Keratinocyte (primary cell): ENCODE data around the gene BMPR1B. TPM values are rescaled to one million over a fixed set of nuclear protein-coding genes. Genes with fewer than 3 reads are reported as not detected.

Source experiments
- DNase-seq: peaks from one replicate; pipeline ENCODE4 v3.0.0-alpha.2; 2011; ENCODE audit warnings: low read depth, missing footprints, low spot score
- FAIRE-seq: peaks from 2 replicates; lab custom pipeline; 2011; peaks lifted over from hg19 to GRCh38; lab: Jason Lieb, UNC
- H2AFZ ChIP-seq: 2 replicates; pipeline ENCODE4 v1.6.0; 2012; ENCODE audit warnings: low read length, control low read depth, inconsistent platforms; ENCODE audit not compliant: control insufficient read depth
- H3K27ac ChIP-seq: 2 replicates; pipeline ENCODE4 v1.5.1; 2011; ENCODE audit warnings: low read length; ENCODE audit not compliant: control insufficient read depth, insufficient read depth
- H3K27me3 ChIP-seq: 3 replicates; pipeline ENCODE4 v1.6.0; 2011; ENCODE audit warnings: low read length; ENCODE audit not compliant: control insufficient read depth, insufficient read depth; ENCODE audit errors: extremely low read depth
- H3K36me3 ChIP-seq, 2 experiments: 2 replicates in 1 of 2; 3 replicates in 1 of 2; pipeline ENCODE4 v1.5.1; 2011; ENCODE audit warnings: low read length in 2 of 2, mild to moderate bottlenecking in 1 of 2; ENCODE audit not compliant: control insufficient read depth in 2 of 2, insufficient read depth in 2 of 2; ENCODE audit errors: extremely low read depth in 1 of 2
- H3K4me1 ChIP-seq: 3 replicates; pipeline ENCODE4 v1.5.1; 2011; ENCODE audit warnings: low read length; ENCODE audit not compliant: control insufficient read depth, insufficient read depth; ENCODE audit errors: extremely low read depth
- H3K4me2 ChIP-seq: 3 replicates; pipeline ENCODE4 v1.6.0; 2011; ENCODE audit warnings: low read depth, low read length; ENCODE audit not compliant: control insufficient read depth, insufficient read depth; ENCODE audit errors: extremely low read depth
- H3K4me3 ChIP-seq, 3 experiments: fragments of 200-600 bp in 1 of 3; sonication (generic) in 1 of 3; 2 replicates in 2 of 3; 3 replicates in 1 of 3; pipeline ENCODE4 v1.5.1; 2011 to 2016; ENCODE audit warnings: low read length in 3 of 3, mild to moderate bottlenecking in 3 of 3, control low read depth in 2 of 3, inconsistent platforms in 1 of 3, low read depth in 1 of 3, mixed read lengths in 1 of 3, mixed run types in 1 of 3, moderate library complexity in 1 of 3; ENCODE audit not compliant: control insufficient read depth in 2 of 3, insufficient read depth in 2 of 3; ENCODE audit errors: extremely low read depth in 1 of 3
- H3K79me2 ChIP-seq: 2 replicates; pipeline ENCODE4 v1.6.0; 2012; ENCODE audit warnings: low read length; ENCODE audit not compliant: control insufficient read depth, insufficient read depth
- H3K9ac ChIP-seq: 3 replicates; pipeline ENCODE4 v1.6.0; 2011; ENCODE audit warnings: low read length; ENCODE audit not compliant: control insufficient read depth, insufficient read depth; ENCODE audit errors: extremely low read depth
- H3K9me1 ChIP-seq: 3 replicates; pipeline ENCODE4 v1.6.0; 2011; ENCODE audit warnings: low read length; ENCODE audit not compliant: control insufficient read depth, insufficient read depth; ENCODE audit errors: extremely low read depth
- H3K9me3 ChIP-seq: 2 replicates; pipeline ENCODE4 v1.5.1; 2012; ENCODE audit warnings: low read depth, low read length; ENCODE audit not compliant: control insufficient read depth
- H4K20me1 ChIP-seq: 3 replicates; pipeline ENCODE4 v1.6.0; 2011; ENCODE audit warnings: low read length; ENCODE audit not compliant: control insufficient read depth, insufficient read depth; ENCODE audit errors: extremely low read depth
- CTCF ChIP-seq, 3 experiments: IDR thresholded peaks in 1 of 3; conservative IDR thresholded peaks in 1 of 3; optimal IDR thresholded peaks in 1 of 3; 2 replicates in 2 of 3; 3 replicates in 1 of 3; pipeline versions ENCODE3 to v1.5.1; 2011; ENCODE audit warnings: low read length in 3 of 3, mild to moderate bottlenecking in 3 of 3, moderate library complexity in 2 of 3, control low read depth in 1 of 3, inconsistent platforms in 1 of 3; ENCODE audit not compliant: insufficient read depth in 2 of 3; ENCODE audit errors: extremely low read depth in 1 of 3
- EZH2 ChIP-seq: IDR thresholded peaks from one replicate; pipeline ENCODE4 v1.6.1; 2012; ENCODE audit warnings: inconsistent platforms, mild to moderate bottlenecking, low read length, moderate library complexity
- dilution Hi-C: fragments of 300-500 bp; cut with MboI; formaldehyde crosslinking; loops from one replicate; pipeline ENCODE4 v1.7.0; 2020; ENCODE audit warnings: low sequenced_read_pairs; ENCODE audit not compliant: extremely low pct_ligation_motif_present
- polyA plus RNA-seq, 5 experiments: library from polyadenylated mRNA; depleted of rRNA in 3 of 5; stranded (reverse) in 3 of 5; stranded (forward) in 1 of 5; unstranded in 1 of 5; fragments of >200 nt; gene quantifications; 1 replicate in 1 of 5; 2 replicates in 3 of 5; 3 replicates in 1 of 5; pipeline versions ENCODE4 v1.2.1 to v1.2.3, GENCODE V29; 2011 to 2012; ENCODE audit warnings: missing spikeins in 2 of 5, low read depth in 1 of 5, low replicate concordance in 1 of 5

BMPR1B gene
- polyA plus RNA-seq, 1 donor (not counting 4 experiments of a cell fraction or from before 2014, with no cell fraction given) = 0.89 TPM

- Histone ChIP-seq H3K27ac (no peak overlapping the region), H3K4me3 (no peak overlapping the region), H3K9me1 (no peaks in the 10 kb centered on the region), H3K27me3 (no peaks in the 10 kb centered on the region), H3K9me3 (no peaks in the 10 kb centered on the region), H3K4me1 (no peaks in the 10 kb centered on the region), H4K20me1 (no peaks in the 10 kb centered on the region), H3K9ac (no peak overlapping the region), H2AFZ (no peak overlapping the region), H3K4me2 (no peak overlapping the region), H3K36me3 (no peaks in the 10 kb centered on the region), H3K79me2 (no peaks in the 10 kb centered on the region)
- no peak for DNase-seq
- FAIRE-seq = no peak
- dilution Hi-C loops = no loop called here
- TF ChIP-seq EZH2 = no peak
- TF ChIP-seq CTCF (optimal IDR thresholded peaks at IDR 0.05 in 1 of 3, IDR thresholded peaks at IDR 0.05 in 1 of 3, conservative IDR thresholded peaks at IDR 0.05 in 1 of 3; ENCODE audit: extremely low read depth in 1 of 3, insufficient read depth in 2 of 3, low read length in 3 of 3) = no peak
Measured at GRCh38 chr4:95188701-95189370, 431.1 kb downstream of the BMPR1B start.

DNA sequence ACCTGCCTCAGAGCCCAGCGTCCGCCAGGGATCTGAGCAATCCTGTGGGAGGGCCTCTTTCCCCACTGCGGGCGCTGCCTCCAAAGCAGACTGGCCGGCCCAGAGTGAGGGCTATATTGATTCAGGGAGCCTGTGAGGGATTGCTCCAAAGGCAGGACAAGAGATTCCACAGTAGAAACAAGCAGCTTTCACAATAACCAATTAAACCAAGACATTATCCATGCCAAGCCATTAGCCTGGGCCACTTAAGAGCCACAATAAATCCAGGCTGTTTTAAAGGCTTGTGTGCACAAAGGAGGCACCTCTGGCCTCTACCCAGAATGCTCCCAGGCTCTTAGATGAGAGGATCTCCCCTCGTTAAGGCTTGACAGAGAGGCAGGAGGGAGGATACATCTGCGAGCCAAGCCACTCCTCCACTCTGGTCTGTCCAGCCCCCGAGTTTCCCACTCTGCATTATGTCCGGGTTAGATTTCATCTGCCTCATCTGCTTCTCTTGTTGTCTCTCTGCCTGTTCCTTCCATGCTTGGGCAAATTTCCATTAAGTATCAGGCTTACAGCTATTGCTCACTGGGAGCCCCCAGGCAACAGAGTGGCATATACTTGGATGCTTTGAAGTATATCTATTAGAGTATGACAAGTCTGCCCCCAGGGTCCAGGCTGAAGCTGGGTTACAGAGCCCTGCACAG, 433.1 kb downstream of the BMPR1B start:
- no peak for TF ChIP-seq CTCF (optimal IDR thresholded peaks at IDR 0.05 in 1 of 3, IDR thresholded peaks at IDR 0.05 in 1 of 3, conservative IDR thresholded peaks at IDR 0.05 in 1 of 3; ENCODE audit: extremely low read depth in 1 of 3, insufficient read depth in 2 of 3, low read length in 3 of 3)
- TF ChIP-seq EZH2 = no peak
- Histone ChIP-seq H3K4me2 (no peak overlapping the region), H2AFZ (no peak overlapping the region), H3K27me3 (no peaks in the 10 kb centered on the region), H3K4me3 (no peak overlapping the region), H3K9me1 (no peaks in the 10 kb centered on the region), H3K4me1 (no peaks in the 10 kb centered on the region), H3K27ac (no peak overlapping the region), H3K9me3 (no peaks in the 10 kb centered on the region), H3K9ac (no peak overlapping the region), H3K79me2 (no peaks in the 10 kb centered on the region), H4K20me1 (no peaks in the 10 kb centered on the region), H3K36me3 (no peaks in the 10 kb centered on the region)
- no peak for FAIRE-seq
- no peak for DNase-seq
- dilution Hi-C loops = no loop called here
